ENCODE data around the gene EPS8L3. TPM values are rescaled to one million over a fixed set of nuclear protein-coding genes. Genes with fewer than 3 reads are reported as not detected.

Gene EPS8L3
- total and polyA plus RNA-seq, 2 donors (not counting 3 experiments of a cell fraction or from before 2014, with no cell fraction given): not detected

DNA sequence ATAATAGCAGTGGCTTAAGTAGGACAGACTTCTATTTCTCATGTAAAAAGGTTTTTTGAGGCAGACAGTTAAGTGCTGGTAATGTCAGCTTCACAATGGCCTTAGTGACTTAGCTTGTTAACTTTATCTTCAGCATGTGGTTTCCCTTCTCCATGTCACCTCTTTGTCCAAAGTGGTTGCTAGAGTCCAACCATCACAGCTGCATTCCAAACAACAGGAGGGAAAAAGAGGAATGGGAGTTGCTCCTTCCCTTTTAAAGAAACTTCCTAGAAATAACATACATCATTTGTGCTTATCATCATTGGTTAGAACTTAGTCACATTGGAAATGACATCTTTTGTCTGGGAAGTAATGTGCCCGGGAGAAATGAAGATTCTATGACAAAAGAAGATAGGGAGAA, 41.8 kb downstream of the EPS8L3 start:
- CTCF ChIA-PET: interaction anchor here (1.8 kb wide), 1 partner anchor 52 kb away, joined by 5 read pairs; no protein-coding TSS in a partner anchor

More for the DNA sequence above, 41.8 kb downstream of the EPS8L3 start:
- Histone ChIP-seq H3K9me3 (replicated peaks; ENCODE audit: control insufficient read depth, insufficient read depth, low read length) (no peaks in the 10 kb centered on the region), H3K4me3 (replicated peaks in 1 of 3; ENCODE audit: insufficient read depth in 1 of 3, low read depth in 1 of 3, low read length in 3 of 3) (no peak overlapping the region), H3K9me1 (replicated peaks; ENCODE audit: control insufficient read depth, extremely low read depth, insufficient read depth, low read length) (no peaks in the 10 kb centered on the region), H3K4me1 (ENCODE audit: control insufficient read depth, extremely low read depth, insufficient read depth, low read length) (peaks cover 8% of the 10 kb centered on the region), H3K4me2 (ENCODE audit: insufficient read depth, low read length) (no peak overlapping the region), H3K9ac (replicated peaks; ENCODE audit: extremely low read depth, insufficient read depth, low read length) (no peak overlapping the region), H3K79me2 (ENCODE audit: control insufficient read depth, insufficient read depth, low read length) (no peaks in the 10 kb centered on the region), H4K20me1 (replicated peaks; ENCODE audit: control insufficient read depth, extremely low read depth, insufficient read depth, low read length) (no peaks in the 10 kb centered on the region), H3K27ac (ENCODE audit: insufficient read depth, low read depth, low read length) (no peak overlapping the region), H3K36me3 (ENCODE audit: control insufficient read depth in 2 of 2, extremely low read depth in 1 of 2, insufficient read depth in 2 of 2, low read length in 2 of 2) (no peaks in the 10 kb centered on the region), H2AFZ (ENCODE audit: low read depth, low read length) (no peak overlapping the region), H3K27me3 (ENCODE audit: control insufficient read depth in 2 of 2, insufficient read depth in 2 of 2, low read length in 2 of 2) (peaks cover 5% of the 10 kb centered on the region in 2 experiments)
- DNase-seq (ENCODE audit: low read depth, low spot score): no peak
- dilution Hi-C loops (cut with MboI; ENCODE audit: extremely low pct_ligation_motif_present, low sequenced_read_pairs) (no loop called here), intact Hi-C loops (cut with micrococcal nuclease) (no loop called here)
- no TSS peak for BruUV-seq (replicated peaks)
- POLR2A ChIA-PET: no interaction called here
- TF ChIP-seq, protein P1, sequence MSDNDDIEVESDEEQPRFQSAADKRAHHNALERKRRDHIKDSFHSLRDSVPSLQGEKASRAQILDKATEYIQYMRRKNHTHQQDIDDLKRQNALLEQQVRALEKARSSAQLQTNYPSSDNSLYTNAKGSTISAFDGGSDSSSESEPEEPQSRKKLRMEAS (IDR thresholded peaks at IDR 0.05; ENCODE audit: insufficient read depth, insufficient read length): no peak
- TF ChIP-seq MYC (IDR thresholded peaks at IDR 0.05; ENCODE audit: low read depth, low read length) (no peak), CTCF (IDR thresholded peaks at IDR 0.05; ENCODE audit: extremely low read depth in 1 of 2, insufficient read depth in 1 of 2, low read depth in 1 of 2, low read length in 2 of 2) (no peak), POLR2AphosphoS5 (IDR thresholded peaks at IDR 0.05; ENCODE audit: insufficient read depth, low read depth, low read length) (no peak)
- FAIRE-seq: no peak

Data from endothelial cell of umbilical vein (primary cell).